Suprapubic skin (tissue), 4 donors: ENCODE data around the gene METAP2. TPM values are rescaled to one million over a fixed set of nuclear protein-coding genes. Genes with fewer than 3 reads are reported as not detected.
"Not testable (repeated sequence)": the region's sequence is repeated elsewhere in the genome, so short reads cannot be mapped to it uniquely, and the experiment has no call there.

Experiments
- DNase-seq, 2 donors: peaks; one replicate each; pipeline ENCODE4 v3.0.0-alpha.2; 2019; ENCODE audit warnings: low spot score in 2 of 2
- H3K27ac ChIP-seq: fragments of 200-600 bp; sonication (generic); one replicate; pipeline ENCODE4 v1.5.1; 2019
- H3K27me3 ChIP-seq: fragments of 200-600 bp; sonication (generic); one replicate; pipeline ENCODE4 v1.5.1; 2019
- H3K36me3 ChIP-seq: fragments of 200-600 bp; sonication (generic); one replicate; pipeline ENCODE4 v1.5.1; 2019
- H3K4me1 ChIP-seq: fragments of 200-600 bp; sonication (generic); one replicate; pipeline ENCODE4 v1.5.1; 2019
- H3K4me3 ChIP-seq: fragments of 200-600 bp; sonication (generic); one replicate; pipeline ENCODE4 v1.5.1; 2019; ENCODE audit warnings: mild to moderate bottlenecking
- H3K9me3 ChIP-seq: fragments of 200-600 bp; sonication (generic); one replicate; pipeline ENCODE4 v1.5.1; 2019
- CTCF ChIP-seq, 2 donors: fragments of 200-600 bp in 1 of 2; fragments of 450-650 bp in 1 of 2; sonication (generic) in 1 of 2; IDR thresholded peaks; one replicate each; pipeline ENCODE4 v1.5.1; 2016 to 2019; ENCODE audit warnings: antibody characterized with exemption in 2 of 2, mild to moderate bottlenecking in 1 of 2, moderate library complexity in 1 of 2
- EP300 ChIP-seq: sonication (generic); formaldehyde crosslinking; IDR thresholded peaks from one replicate; pipeline ENCODE4 v1.6.1; 2017; ENCODE audit warnings: antibody characterized with exemption
- POLR2A ChIP-seq, 2 donors: fragments of 450-650 bp; IDR thresholded peaks; one replicate each; pipeline ENCODE4 v1.6.1; 2017; ENCODE audit warnings: antibody characterized with exemption in 2 of 2, mild to moderate bottlenecking in 2 of 2, moderate library complexity in 2 of 2
- POLR2AphosphoS5 ChIP-seq, 3 donors: sonication (generic); formaldehyde crosslinking; IDR thresholded peaks; one replicate each; pipeline ENCODE4 v1.6.1; 2017; ENCODE audit warnings: antibody characterized with exemption in 3 of 3
- WGBS: methylation state at CpG from one replicate; pipeline ENCODE4 v1.1.5; 2018; 5-methylcytosine and 5-hydroxymethylcytosine counted together
- total RNA-seq, 4 donors: library from RNA; depleted of rRNA; stranded (reverse); fragments of >200 nt; gene quantifications; one replicate each; pipeline ENCODE4 v1.1.0, GENCODE V29; 2016

The METAP2 gene
- total RNA-seq, 4 donors from 2014 or later: 44.7 to 72.6 (median 61.8) TPM

GRCh38 chr12:95465275-95465674 is 8.7 kb upstream of the METAP2 start:
- no peak overlapping the region for H3K27ac ChIP-seq
- DNase-seq: no peak
- TF ChIP-seq CTCF (IDR thresholded peaks at IDR 0.05) (no peak), EP300 (no peak), POLR2AphosphoS5 (IDR thresholded peaks at IDR 0.05) (no peak), POLR2A (IDR thresholded peaks at IDR 0.05) (no peak)
- no peaks in the 10 kb centered on the region for H3K27me3 ChIP-seq
- WGBS: 62% methylated on average over 2 of the region's 2 CpGs
- no peaks in the 10 kb centered on the region for H3K36me3 ChIP-seq
- H3K4me3 ChIP-seq: no peak overlapping the region
- H3K4me1 ChIP-seq: no peaks in the 10 kb centered on the region
- H3K9me3 ChIP-seq: no peaks in the 10 kb centered on the region

- Histone ChIP-seq H3K4me1 (peaks cover 14% of the 10 kb centered on the region), H3K4me3 (no peak overlapping the region), H3K27me3 (no peaks in the 10 kb centered on the region), H3K36me3 (no peaks in the 10 kb centered on the region), H3K27ac (no peak overlapping the region), H3K9me3 (no peaks in the 10 kb centered on the region)
- no peak for DNase-seq
- WGBS: 39% methylated on average over 1 of the region's 1 CpG
- TF ChIP-seq CTCF (IDR thresholded peaks at IDR 0.05): no peak
- no peak for TF ChIP-seq POLR2AphosphoS5 (IDR thresholded peaks at IDR 0.05)
- TF ChIP-seq POLR2A (IDR thresholded peaks at IDR 0.05): no peak
- TF ChIP-seq EP300: no peak
These were observed 3.7 kb upstream of the METAP2 start for GRCh38 chr12:95470300-95470699.

GRCh38 chr12:95473231-95473883 is 595 bp upstream of the METAP2 start:
- H3K27ac ChIP-seq: peak overlapping the region; percentile 97
- under 1% methylated on average over 23 of the region's 23 CpGs for WGBS
- peak in 1 of 2 donors; percentile 65 for DNase-seq
- H3K9me3 ChIP-seq: no peaks in the 10 kb centered on the region
- peaks cover 39% of the 10 kb centered on the region for H3K4me1 ChIP-seq
- H3K36me3 ChIP-seq: peaks cover 14% of the 10 kb centered on the region
- H3K4me3 ChIP-seq: peak overlapping the region; percentile 96
- TF ChIP-seq CTCF (IDR thresholded peaks at IDR 0.05) (no peak), POLR2AphosphoS5 (IDR thresholded peaks at IDR 0.05) (no peak), EP300 (no peak), POLR2A (IDR thresholded peaks at IDR 0.05) (no peak)
- H3K27me3 ChIP-seq: no peaks in the 10 kb centered on the region

GRCh38 chr12:95474660-95474958 is 657 bp downstream of the METAP2 start:
- Histone ChIP-seq H3K9me3 (no peaks in the 10 kb centered on the region), H3K27me3 (no peaks in the 10 kb centered on the region), H3K36me3 (peaks cover 21% of the 10 kb centered on the region), H3K4me1 (peaks cover 39% of the 10 kb centered on the region), H3K27ac (peak overlapping the region; percentile 97), H3K4me3 (peak overlapping the region; percentile 96)
- DNase-seq: no peak
- WGBS: 0% methylated on average over 16 of the region's 16 CpGs
- no peak for TF ChIP-seq POLR2A (IDR thresholded peaks at IDR 0.05)

- peaks cover 46% of the 10 kb centered on the region for H3K4me1 ChIP-seq
- DNase-seq: no peak
These were observed 6.3 kb downstream of the METAP2 start for GRCh38 chr12:95480230-95480629.

GRCh38 chr12:95481072-95481471 is 7.1 kb downstream of the METAP2 start:
- no peak for TF ChIP-seq POLR2A (IDR thresholded peaks at IDR 0.05)
- Histone ChIP-seq H3K4me3 (no peak overlapping the region), H3K36me3 (peaks cover 37% of the 10 kb centered on the region), H3K9me3 (no peaks in the 10 kb centered on the region), H3K27ac (no peak overlapping the region), H3K27me3 (no peaks in the 10 kb centered on the region), H3K4me1 (peaks cover 37% of the 10 kb centered on the region)
- DNase-seq: no peak
- WGBS: 47% methylated on average over 3 of the region's 3 CpGs

More at GRCh38 chr12:95480230-95480629, 6.3 kb downstream of the METAP2 start:
- TF ChIP-seq POLR2AphosphoS5 (IDR thresholded peaks at IDR 0.05) (no peak), POLR2A (IDR thresholded peaks at IDR 0.05) (no peak), EP300 (no peak)
- 72% methylated on average over 2 of the region's 2 CpGs for WGBS
- Histone ChIP-seq H3K4me3 (no peak overlapping the region), H3K9me3 (no peaks in the 10 kb centered on the region), H3K36me3 (peaks cover 29% of the 10 kb centered on the region), H3K27me3 (no peaks in the 10 kb centered on the region), H3K27ac (no peak overlapping the region)

GRCh38 chr12:95481888-95482287 is 7.9 kb downstream of the METAP2 start:
- H3K36me3 ChIP-seq: peaks cover 42% of the 10 kb centered on the region
- no peaks in the 10 kb centered on the region for H3K9me3 ChIP-seq

GRCh38 chr12:95482564-95482963 is 8.6 kb downstream of the METAP2 start:
- Histone ChIP-seq H3K4me1 (peaks cover 24% of the 10 kb centered on the region), H3K36me3 (peaks cover 41% of the 10 kb centered on the region)
- DNase-seq, H3K27ac ChIP-seq, H3K9me3 ChIP-seq, H3K4me3 ChIP-seq, H3K27me3 ChIP-seq: not testable (repeated sequence)
- 96% methylated on average over 6 of the region's 6 CpGs for WGBS

More at GRCh38 chr12:95481888-95482287, 7.9 kb downstream of the METAP2 start:
- TF ChIP-seq EP300 (no peak), POLR2AphosphoS5 (IDR thresholded peaks at IDR 0.05) (no peak), POLR2A (IDR thresholded peaks at IDR 0.05) (no peak), CTCF (IDR thresholded peaks at IDR 0.05) (no peak)
- Histone ChIP-seq H3K4me3 (no peak overlapping the region), H3K27me3 (no peaks in the 10 kb centered on the region), H3K4me1 (peaks cover 30% of the 10 kb centered on the region), H3K27ac (no peak overlapping the region)
- DNase-seq: no peak
- 56% methylated on average over 7 of the region's 7 CpGs for WGBS
